ENCODE measurements around the gene FLNC.

The FLNC gene

DNA sequence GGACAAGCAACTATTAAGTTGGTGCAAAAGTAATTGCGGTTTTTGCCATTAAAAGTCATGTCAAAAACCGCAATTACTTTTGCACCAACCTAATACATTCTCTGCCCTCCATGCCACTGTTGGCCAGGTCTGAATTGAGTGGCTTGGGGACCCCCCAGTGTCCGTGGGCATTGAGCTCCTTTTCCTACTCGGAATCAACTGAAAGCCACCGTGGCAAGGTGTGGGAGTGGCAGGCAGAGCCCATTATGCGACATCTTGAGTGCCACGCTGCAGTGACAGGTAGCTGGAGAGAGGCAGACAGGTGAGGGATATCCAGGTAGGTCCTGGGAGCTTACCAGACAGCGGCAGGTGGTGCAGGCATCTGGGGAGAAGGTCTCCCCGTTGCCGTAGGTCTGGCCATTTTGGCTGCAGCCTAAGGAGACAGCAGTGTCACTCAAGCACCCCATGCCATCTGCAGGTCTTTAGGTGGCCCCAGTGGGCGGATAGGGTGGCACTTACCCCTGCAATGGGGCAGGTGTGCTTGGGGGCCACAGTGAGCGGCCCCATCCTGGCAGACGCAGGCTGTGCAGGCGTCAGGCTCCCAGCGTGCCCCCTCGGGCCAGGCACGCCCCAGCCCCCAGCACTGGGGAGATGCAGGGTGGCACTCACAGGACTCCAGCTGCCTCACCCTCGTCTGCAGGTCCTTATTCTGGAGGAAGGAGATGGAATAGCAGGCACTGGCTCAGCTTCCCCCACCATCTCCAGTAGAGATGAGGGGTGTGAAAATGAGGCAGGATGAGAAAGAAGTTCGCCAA lies 76.8 kb downstream of the FLNC start:
- TF ChIP-seq, protein P1, sequence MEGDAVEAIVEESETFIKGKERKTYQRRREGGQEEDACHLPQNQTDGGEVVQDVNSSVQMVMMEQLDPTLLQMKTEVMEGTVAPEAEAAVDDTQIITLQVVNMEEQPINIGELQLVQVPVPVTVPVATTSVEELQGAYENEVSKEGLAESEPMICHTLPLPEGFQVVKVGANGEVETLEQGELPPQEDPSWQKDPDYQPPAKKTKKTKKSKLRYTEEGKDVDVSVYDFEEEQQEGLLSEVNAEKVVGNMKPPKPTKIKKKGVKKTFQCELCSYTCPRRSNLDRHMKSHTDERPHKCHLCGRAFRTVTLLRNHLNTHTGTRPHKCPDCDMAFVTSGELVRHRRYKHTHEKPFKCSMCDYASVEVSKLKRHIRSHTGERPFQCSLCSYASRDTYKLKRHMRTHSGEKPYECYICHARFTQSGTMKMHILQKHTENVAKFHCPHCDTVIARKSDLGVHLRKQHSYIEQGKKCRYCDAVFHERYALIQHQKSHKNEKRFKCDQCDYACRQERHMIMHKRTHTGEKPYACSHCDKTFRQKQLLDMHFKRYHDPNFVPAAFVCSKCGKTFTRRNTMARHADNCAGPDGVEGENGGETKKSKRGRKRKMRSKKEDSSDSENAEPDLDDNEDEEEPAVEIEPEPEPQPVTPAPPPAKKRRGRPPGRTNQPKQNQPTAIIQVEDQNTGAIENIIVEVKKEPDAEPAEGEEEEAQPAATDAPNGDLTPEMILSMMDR (conservative IDR thresholded peaks at IDR 0.05) = no peak
- no peak overlapping the region for H3K27ac ChIP-seq

All from VCaP (cell line).